Fibroblast of lung (primary cell): ENCODE measurements around the gene CFAP91. TPM values are rescaled to one million over a fixed set of nuclear protein-coding genes. Genes with fewer than 3 reads are reported as not detected.

Source experiments
- DNase-seq, 2 donors: peaks; one replicate each; pipeline versions ENCODE4 v3.0.0 to v3.0.0-alpha.2; 2010; ENCODE audit warnings: low read depth in 2 of 2
- H2AFZ ChIP-seq: 2 replicates; pipeline ENCODE4 v1.5.1; 2012; ENCODE audit warnings: low read length, control low read depth, inconsistent platforms
- H3K27ac ChIP-seq: 2 replicates; pipeline ENCODE4 v1.5.1; 2011; ENCODE audit warnings: low read length, control low read depth; ENCODE audit not compliant: insufficient read depth
- H3K27me3 ChIP-seq: 2 replicates; pipeline ENCODE4 v1.5.1; 2011; ENCODE audit warnings: mild to moderate bottlenecking, low read length; ENCODE audit not compliant: control insufficient read depth, insufficient read depth
- H3K36me3 ChIP-seq: 2 replicates; pipeline ENCODE4 v1.5.1; 2011; ENCODE audit warnings: low read length; ENCODE audit not compliant: control insufficient read depth, insufficient read depth
- H3K4me1 ChIP-seq: 2 replicates; pipeline ENCODE4 v1.5.1; 2011; ENCODE audit warnings: low read length; ENCODE audit not compliant: control insufficient read depth, insufficient read depth; ENCODE audit errors: extremely low read depth
- H3K4me2 ChIP-seq: 2 replicates; pipeline ENCODE4 v1.5.1; 2011; ENCODE audit warnings: low read length, control low read depth; ENCODE audit not compliant: insufficient read depth; ENCODE audit errors: extremely low read depth
- H3K4me3 ChIP-seq, 4 experiments: fragments of 200-600 bp in 1 of 4; sonication (generic) in 1 of 4; replicated peaks in 1 of 4; 2 replicates each; pipeline ENCODE4 v1.5.1; 2011 to 2016; ENCODE audit warnings: low read length in 4 of 4, low read depth in 3 of 4, mild to moderate bottlenecking in 3 of 4, control low read depth in 2 of 4, inconsistent platforms in 1 of 4, mixed read lengths in 1 of 4; ENCODE audit not compliant: insufficient read depth in 1 of 4; ENCODE audit errors: control extremely low read depth in 1 of 4
- H3K79me2 ChIP-seq: 2 replicates; pipeline ENCODE4 v1.5.1; 2012; ENCODE audit warnings: mild to moderate bottlenecking, low read length, inconsistent platforms; ENCODE audit not compliant: control insufficient read depth, insufficient read depth
- H3K9ac ChIP-seq: 2 replicates; pipeline ENCODE4 v1.5.1; 2011; ENCODE audit warnings: mild to moderate bottlenecking, low read length, control low read depth; ENCODE audit not compliant: insufficient read depth
- H3K9me3 ChIP-seq: 2 replicates; pipeline ENCODE4 v1.5.1; 2012; ENCODE audit warnings: low read depth, low read length; ENCODE audit not compliant: control insufficient read depth, insufficient read depth
- H4K20me1 ChIP-seq: 2 replicates; pipeline ENCODE4 v1.5.1; 2011; ENCODE audit warnings: low read length; ENCODE audit not compliant: control insufficient read depth, insufficient read depth; ENCODE audit errors: extremely low read depth
- EZH2 ChIP-seq: IDR thresholded peaks from 2 replicates; pipeline ENCODE4 v1.5.1; 2012; ENCODE audit warnings: low read length, control low read depth, mild to moderate bottlenecking; ENCODE audit errors: missing control alignments
- polyA plus RNA-seq, 2 donors: library from polyadenylated mRNA; depleted of rRNA in 1 of 2; stranded (reverse) in 1 of 2; unstranded in 1 of 2; fragments of >200 nt; gene quantifications; 2 replicates each; pipeline ENCODE4 v1.2.1, GENCODE V29; 2011 to 2012; ENCODE audit warnings: missing spikeins in 1 of 2
- total RNA-seq: library from RNA; depleted of rRNA; stranded (reverse); fragments of >200 nt; gene quantifications from 2 replicates; pipeline ENCODE4 v1.2.1, GENCODE V29; 2014
- TF ChIP-seq, protein P1 (sequence below), 2 donors: IDR thresholded peaks in 1 of 2; conservative IDR thresholded peaks in 1 of 2; 1 replicate in 1 of 2; 2 replicates in 1 of 2; pipeline ENCODE4 v1.5.1; 2011 to 2012; ENCODE audit warnings: low read length in 2 of 2, control low read depth in 1 of 2, inconsistent platforms in 1 of 2, low read depth in 1 of 2, mild to moderate bottlenecking in 1 of 2

Gene CFAP91
- total and polyA plus RNA-seq, 2 donors (not counting 1 experiment from before 2014, with no cell fraction given), result 0.02 to 0.17 TPM

DNA sequence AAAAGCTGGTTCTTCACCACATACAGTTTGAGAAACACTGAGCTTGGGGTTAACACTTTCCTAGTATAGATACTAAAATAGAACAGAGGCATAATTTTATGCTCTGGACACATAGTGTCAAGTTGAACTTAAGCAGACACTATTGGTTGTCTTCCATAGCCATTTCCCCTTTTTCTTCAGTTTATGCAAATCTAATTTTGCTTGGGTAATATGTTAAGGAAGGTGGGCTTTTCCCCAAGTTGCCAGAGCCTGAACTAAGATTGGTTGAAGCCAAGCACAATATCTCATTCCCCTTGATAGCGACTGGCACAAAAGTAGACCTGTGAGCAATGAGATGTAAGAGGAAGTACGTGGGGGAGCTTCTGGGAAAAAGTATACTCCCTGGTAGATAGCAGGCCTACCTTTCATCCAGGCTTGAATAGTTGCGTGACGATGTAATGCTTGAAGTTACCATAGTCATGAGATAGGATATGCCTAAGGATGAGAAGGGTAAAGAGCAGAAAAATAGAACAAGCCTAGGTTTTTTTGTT lies 37.9 kb upstream of the CFAP91 start:
- peak in 1 of 2 donors; percentile 62 for DNase-seq
- Histone ChIP-seq H3K9me3 (no peaks in the 10 kb centered on the region), H3K27ac (no peak overlapping the region), H3K4me3 (no peak overlapping the region), H3K79me2 (no peaks in the 10 kb centered on the region), H3K9ac (no peak overlapping the region), H3K36me3 (no peaks in the 10 kb centered on the region), H3K4me1 (no peaks in the 10 kb centered on the region), H2AFZ (no peak overlapping the region), H3K4me2 (no peak overlapping the region), H4K20me1 (no peaks in the 10 kb centered on the region), H3K27me3 (no peaks in the 10 kb centered on the region)
- TF ChIP-seq EZH2, result no peak
- TF ChIP-seq, protein P1, sequence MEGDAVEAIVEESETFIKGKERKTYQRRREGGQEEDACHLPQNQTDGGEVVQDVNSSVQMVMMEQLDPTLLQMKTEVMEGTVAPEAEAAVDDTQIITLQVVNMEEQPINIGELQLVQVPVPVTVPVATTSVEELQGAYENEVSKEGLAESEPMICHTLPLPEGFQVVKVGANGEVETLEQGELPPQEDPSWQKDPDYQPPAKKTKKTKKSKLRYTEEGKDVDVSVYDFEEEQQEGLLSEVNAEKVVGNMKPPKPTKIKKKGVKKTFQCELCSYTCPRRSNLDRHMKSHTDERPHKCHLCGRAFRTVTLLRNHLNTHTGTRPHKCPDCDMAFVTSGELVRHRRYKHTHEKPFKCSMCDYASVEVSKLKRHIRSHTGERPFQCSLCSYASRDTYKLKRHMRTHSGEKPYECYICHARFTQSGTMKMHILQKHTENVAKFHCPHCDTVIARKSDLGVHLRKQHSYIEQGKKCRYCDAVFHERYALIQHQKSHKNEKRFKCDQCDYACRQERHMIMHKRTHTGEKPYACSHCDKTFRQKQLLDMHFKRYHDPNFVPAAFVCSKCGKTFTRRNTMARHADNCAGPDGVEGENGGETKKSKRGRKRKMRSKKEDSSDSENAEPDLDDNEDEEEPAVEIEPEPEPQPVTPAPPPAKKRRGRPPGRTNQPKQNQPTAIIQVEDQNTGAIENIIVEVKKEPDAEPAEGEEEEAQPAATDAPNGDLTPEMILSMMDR (conservative IDR thresholded peaks at IDR 0.05 in 1 of 2, IDR thresholded peaks at IDR 0.05 in 1 of 2; ENCODE audit: low read depth in 1 of 2, low read length in 2 of 2), result no peak

DNA sequence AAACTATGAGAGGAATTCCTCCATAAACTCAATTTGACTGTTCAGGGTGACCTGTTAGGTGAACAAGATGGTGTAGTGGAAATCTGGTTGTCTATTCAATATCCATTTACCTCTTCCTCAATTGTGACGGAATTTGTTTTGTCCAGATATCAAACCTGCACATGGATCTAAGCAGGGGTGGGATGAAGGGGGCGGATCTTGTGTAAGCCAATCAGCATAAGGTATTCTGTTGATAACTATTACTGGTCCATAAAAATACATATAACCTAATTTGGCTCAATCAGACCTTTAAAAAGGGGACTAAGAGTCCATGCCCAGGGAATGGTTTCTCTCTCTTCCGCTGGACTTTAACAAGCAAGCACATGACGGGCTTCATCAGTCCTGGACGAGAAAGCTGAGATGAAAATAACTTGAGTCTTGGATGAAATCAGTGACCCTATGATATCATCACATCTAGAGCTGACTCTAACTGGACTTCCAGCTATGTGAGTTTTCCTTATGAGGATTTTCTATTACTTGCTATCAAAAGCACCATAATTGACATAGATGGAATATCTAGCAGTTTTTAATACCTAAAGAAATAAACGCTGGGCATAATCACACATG lies 36.8 kb upstream of the CFAP91 start:
- no peak overlapping the region for H2AFZ ChIP-seq
- TF ChIP-seq, protein P1 (conservative IDR thresholded peaks at IDR 0.05 in 1 of 2, IDR thresholded peaks at IDR 0.05 in 1 of 2; ENCODE audit: low read depth in 1 of 2, low read length in 2 of 2), result no peak
- TF ChIP-seq EZH2, result no peak
- H3K27ac ChIP-seq, result no peak overlapping the region
- H3K4me1 ChIP-seq, result no peaks in the 10 kb centered on the region
- no peak overlapping the region for H3K9ac ChIP-seq
- H3K27me3 ChIP-seq, result no peaks in the 10 kb centered on the region
- no peaks in the 10 kb centered on the region for H3K79me2 ChIP-seq
- H3K36me3 ChIP-seq, result no peaks in the 10 kb centered on the region
- DNase-seq, result no peak
- H3K4me3 ChIP-seq, result no peak overlapping the region
- no peak overlapping the region for H3K4me2 ChIP-seq
- H3K9me3 ChIP-seq, result no peaks in the 10 kb centered on the region
- no peaks in the 10 kb centered on the region for H4K20me1 ChIP-seq

DNA sequence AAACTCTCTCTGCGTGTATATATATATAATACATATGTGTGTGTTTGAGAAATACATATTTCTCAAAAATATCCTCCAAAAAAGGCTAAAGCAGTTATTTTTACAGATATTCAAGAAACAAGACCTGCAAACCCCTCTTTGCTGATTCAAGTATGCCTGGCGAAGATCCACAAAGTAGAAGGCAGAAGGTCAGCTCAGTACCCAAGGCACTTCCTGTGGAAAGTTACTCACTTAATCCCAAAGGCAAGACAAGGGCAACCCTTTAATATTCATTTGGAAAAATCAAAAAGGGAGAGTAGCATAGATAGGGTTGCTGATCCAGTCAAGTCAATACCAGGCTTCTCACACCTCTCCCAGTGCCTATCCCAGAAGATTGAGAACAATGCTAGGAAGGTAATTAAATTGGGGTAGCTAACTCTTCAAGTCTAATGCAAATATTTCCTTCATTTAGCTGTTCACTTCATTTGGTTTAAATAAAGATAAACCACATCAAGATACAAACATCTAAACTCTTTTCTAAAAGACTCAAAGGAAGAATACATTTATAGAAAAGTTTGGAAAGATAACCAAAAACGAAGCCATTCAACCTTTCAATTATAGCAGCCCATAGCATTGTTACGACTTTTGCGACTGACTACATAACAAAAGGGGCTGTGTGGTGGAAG lies 32.8 kb upstream of the CFAP91 start:
- no peak overlapping the region for H2AFZ ChIP-seq
- H3K27ac ChIP-seq, result no peak overlapping the region
- no peak overlapping the region for H3K9ac ChIP-seq
- no peak overlapping the region for H3K4me2 ChIP-seq
- DNase-seq, result peak in 1 of 2 donors; percentile 6
- H3K9me3 ChIP-seq, result no peaks in the 10 kb centered on the region
- no peak overlapping the region for H3K4me3 ChIP-seq
- H3K27me3 ChIP-seq, result no peaks in the 10 kb centered on the region
- TF ChIP-seq, protein P1 (conservative IDR thresholded peaks at IDR 0.05 in 1 of 2, IDR thresholded peaks at IDR 0.05 in 1 of 2; ENCODE audit: low read depth in 1 of 2, low read length in 2 of 2), result no peak
- TF ChIP-seq EZH2, result no peak
- H3K79me2 ChIP-seq, result no peaks in the 10 kb centered on the region
- no peaks in the 10 kb centered on the region for H3K4me1 ChIP-seq
- no peaks in the 10 kb centered on the region for H4K20me1 ChIP-seq
- H3K36me3 ChIP-seq, result no peaks in the 10 kb centered on the region
